Cardiac fibroblast (primary cell): Measurements from ENCODE around the gene GRID2.
A peak's percentile ranks its signal among the peaks of the same experiment; 100 is the strongest.

Experiments used
- DNase-seq, 2 donors: peaks; one replicate each; pipeline versions ENCODE4 v3.0.0 to v3.0.0-alpha.2; 2010; ENCODE audit warnings: low read depth in 2 of 2
- H3K4me3 ChIP-seq, 2 donors: replicated peaks in 1 of 2; 1 replicate in 1 of 2; 2 replicates in 1 of 2; pipeline ENCODE4 v1.5.1; 2011; ENCODE audit warnings: low read depth in 2 of 2, low read length in 2 of 2, mild to moderate bottlenecking in 2 of 2, moderate library complexity in 1 of 2
- TF ChIP-seq, protein P1 (sequence below): IDR thresholded peaks from one replicate; pipeline ENCODE4 v1.5.1; 2011; ENCODE audit warnings: low read depth, mild to moderate bottlenecking, low read length, inconsistent platforms

The GRID2 gene

DNA sequence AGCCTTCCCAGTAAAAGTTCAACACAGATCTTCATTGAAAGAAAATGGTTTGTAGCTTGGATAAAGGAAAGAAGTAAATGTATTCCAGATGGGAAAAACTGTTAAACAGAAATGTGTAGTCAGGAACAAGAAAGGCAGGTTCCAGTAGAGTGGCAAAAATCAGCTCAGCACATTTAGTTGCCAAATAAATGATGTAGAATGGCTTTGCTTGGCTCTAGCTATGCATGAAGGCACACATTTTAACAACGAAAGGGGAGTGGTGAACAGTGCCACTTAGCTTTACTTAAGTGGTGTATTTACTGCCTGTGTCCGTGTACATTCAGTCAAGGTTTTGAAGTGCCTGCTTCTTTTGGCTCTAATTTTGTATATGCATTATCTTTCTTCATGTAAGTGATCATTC, 880.3 kb downstream of the GRID2 start:
- no peak overlapping the region for H3K4me3 ChIP-seq
- DNase-seq, result no peak
- TF ChIP-seq, protein P1, sequence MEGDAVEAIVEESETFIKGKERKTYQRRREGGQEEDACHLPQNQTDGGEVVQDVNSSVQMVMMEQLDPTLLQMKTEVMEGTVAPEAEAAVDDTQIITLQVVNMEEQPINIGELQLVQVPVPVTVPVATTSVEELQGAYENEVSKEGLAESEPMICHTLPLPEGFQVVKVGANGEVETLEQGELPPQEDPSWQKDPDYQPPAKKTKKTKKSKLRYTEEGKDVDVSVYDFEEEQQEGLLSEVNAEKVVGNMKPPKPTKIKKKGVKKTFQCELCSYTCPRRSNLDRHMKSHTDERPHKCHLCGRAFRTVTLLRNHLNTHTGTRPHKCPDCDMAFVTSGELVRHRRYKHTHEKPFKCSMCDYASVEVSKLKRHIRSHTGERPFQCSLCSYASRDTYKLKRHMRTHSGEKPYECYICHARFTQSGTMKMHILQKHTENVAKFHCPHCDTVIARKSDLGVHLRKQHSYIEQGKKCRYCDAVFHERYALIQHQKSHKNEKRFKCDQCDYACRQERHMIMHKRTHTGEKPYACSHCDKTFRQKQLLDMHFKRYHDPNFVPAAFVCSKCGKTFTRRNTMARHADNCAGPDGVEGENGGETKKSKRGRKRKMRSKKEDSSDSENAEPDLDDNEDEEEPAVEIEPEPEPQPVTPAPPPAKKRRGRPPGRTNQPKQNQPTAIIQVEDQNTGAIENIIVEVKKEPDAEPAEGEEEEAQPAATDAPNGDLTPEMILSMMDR, result no peak

DNA sequence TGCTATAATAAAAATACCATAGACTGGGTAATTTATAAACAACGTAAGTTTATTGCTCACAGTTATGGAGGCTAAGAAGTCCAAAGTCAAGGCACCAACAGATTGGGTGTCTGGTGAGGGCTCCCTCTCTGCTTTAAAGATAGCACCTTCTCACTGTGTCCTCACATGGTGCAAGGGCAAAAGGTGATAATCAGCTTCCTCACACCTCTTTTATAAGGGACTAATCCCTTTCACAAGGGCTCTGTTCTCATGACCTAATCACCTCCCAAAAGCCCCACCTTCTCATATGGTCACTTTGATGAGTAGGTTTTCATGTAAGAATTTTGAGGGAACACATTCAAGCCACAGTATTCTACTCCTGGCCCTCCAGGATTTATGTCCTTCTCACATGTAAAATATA, 883.1 kb downstream of the GRID2 start:
- H3K4me3 ChIP-seq, result no peak overlapping the region
- TF ChIP-seq, protein P1, result no peak
- no peak for DNase-seq

DNA sequence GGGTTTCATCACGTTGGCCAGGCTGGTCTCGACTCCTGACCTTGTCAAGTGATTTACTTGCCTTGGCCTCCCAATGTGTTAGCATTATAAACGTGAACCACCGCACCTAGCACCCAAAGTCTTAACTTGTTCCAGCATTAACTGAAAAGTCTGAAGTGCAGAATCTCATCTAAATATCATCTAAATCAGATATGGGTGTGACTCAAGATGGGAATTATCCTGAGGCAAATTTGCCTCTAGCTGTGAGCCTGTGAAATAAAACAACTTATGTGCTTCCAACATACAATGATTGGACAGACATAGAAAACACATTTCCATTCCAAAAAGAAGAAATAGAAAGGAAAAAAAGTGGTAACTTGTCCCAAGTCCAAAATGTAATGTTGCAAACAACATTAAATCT, 883.7 kb downstream of the GRID2 start:
- TF ChIP-seq, protein P1, result no peak

DNA sequence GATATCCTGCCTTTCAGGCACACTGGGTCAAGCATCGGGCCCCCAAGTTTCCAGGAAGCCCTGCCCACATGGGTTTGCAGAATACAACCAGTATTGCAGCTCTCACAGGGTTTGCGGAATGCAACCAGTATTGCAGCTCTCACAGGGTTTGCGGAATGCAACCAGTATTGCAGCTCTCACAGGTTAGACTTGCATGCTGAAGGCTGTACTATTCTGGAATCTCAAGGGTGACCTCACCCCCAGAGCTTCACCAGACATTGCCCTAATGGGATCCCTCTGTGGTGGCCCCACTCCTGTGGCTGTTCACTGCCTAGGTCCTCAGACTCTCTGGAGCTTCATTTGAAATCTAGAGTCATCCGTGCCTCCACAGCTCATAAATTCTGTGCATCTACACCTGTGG, 884.1 kb downstream of the GRID2 start:
- DNase-seq, result no peak
- TF ChIP-seq, protein P1, result no peak
- H3K4me3 ChIP-seq, result no peak overlapping the region

More for the DNA sequence above, 883.7 kb downstream of the GRID2 start:
- no peak for DNase-seq
- H3K4me3 ChIP-seq, result no peak overlapping the region

DNA sequence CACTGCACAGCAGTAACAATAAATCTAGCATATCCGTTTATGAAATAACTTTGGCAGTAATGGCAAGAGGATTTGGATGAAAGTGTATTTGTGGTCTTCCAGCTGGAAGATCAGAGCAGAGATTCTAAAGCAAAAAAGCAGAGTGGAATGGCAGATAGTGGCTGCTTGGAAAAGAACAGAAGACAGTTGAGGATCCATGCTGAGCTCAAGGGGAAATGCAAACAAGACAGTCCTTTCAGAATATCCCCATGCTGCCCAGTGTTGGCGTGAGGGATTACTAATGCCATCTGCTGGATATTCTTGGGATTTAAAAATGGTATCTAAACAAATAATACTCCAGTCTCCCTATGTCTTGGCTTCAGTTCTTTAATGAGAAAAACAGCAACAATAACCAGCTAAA, 895.7 kb downstream of the GRID2 start:
- peak; percentile 24 to 54 for DNase-seq
- H3K4me3 ChIP-seq, result no peak overlapping the region
- TF ChIP-seq, protein P1, result peak; percentile 14

DNA sequence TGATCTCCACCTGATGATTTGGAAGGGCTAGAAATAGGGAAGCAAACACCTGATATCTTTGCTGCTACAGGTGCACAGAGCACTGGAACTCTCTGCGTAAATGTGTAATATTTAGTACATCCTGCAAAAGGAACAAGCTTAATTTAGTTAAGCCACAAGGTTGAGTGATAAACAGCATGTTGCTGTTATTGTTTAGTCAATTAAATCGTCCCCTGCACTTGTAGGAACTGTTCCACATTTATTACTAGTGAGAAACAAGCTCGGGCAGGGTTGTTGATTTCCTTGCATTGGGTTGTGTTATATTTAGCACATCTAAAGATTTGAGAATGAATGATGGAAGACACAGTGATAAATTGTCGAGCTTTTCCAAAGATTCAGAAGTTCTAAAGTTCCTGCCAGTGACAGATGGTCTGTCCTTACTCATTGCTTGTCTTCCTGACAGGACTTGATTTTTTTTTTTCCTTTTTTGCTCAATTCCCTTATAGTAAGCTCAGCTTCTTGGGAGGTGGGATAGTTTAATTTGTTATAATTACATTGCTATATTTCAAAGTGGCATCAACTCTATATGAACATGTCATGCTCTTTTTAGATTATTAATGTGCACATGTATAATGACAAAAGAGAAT, 897.8 kb downstream of the GRID2 start:
- H3K4me3 ChIP-seq, result no peak overlapping the region
- TF ChIP-seq, protein P1, result no peak
- DNase-seq, result no peak

DNA sequence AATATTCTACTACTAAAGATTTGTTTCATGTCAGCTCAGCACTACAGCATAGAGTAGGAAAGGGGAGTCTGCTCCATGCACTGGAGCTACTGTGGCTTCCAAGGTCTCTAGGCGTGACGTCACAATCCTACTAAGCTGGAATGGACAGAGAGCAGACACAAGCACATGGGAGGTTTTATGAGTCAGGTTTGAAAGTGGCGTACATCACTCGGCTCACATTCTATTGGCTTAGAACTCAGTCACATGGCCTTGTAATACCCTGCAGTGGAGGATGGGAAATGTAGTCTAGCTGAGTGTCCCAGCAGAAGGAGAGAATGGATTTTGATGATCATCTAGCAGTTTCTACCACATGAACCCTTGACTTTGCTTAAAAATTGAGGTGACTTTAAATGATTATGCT, 899.9 kb downstream of the GRID2 start:
- no peak for DNase-seq
- TF ChIP-seq, protein P1, result no peak
- no peak overlapping the region for H3K4me3 ChIP-seq
